CD14-positive monocyte (primary cell): Measurements from ENCODE around the gene PLCB1. TPM values are rescaled to one million over a fixed set of nuclear protein-coding genes. Genes with fewer than 3 reads are reported as not detected.

Source experiments
- DNase-seq, 3 donors: peaks; one replicate each; pipeline ENCODE4 v3.0.0-alpha.2; 2011 to 2022
- H2AFZ ChIP-seq: 2 replicates; pipeline ENCODE4 v1.6.0; 2012; ENCODE audit warnings: mild to moderate bottlenecking, low read depth, low read length, inconsistent platforms; ENCODE audit not compliant: insufficient read depth, poor library complexity, severe bottlenecking
- H3K27ac ChIP-seq, 2 donors: 1 replicate in 1 of 2; 2 replicates in 1 of 2; pipeline ENCODE4 v1.5.1; 2012 to 2013; ENCODE audit warnings: low read length in 2 of 2, control low read depth in 1 of 2, inconsistent platforms in 1 of 2, low read depth in 1 of 2, mild to moderate bottlenecking in 1 of 2
- H3K27me3 ChIP-seq, 2 donors: one replicate each; pipeline versions ENCODE4 v1.6.0 to v1.6.1; 2011 to 2013; ENCODE audit warnings: low read length in 2 of 2; ENCODE audit not compliant: control insufficient read depth in 2 of 2, insufficient read depth in 2 of 2
- H3K36me3 ChIP-seq, 2 donors: replicated peaks in 1 of 2; 1 replicate in 1 of 2; 2 replicates in 1 of 2; pipeline versions ENCODE4 v1.5.1 to v1.6.1; 2012 to 2013; ENCODE audit warnings: low read length in 2 of 2, control low read depth in 1 of 2, inconsistent platforms in 1 of 2, mild to moderate bottlenecking in 1 of 2; ENCODE audit not compliant: insufficient read depth in 2 of 2, control insufficient read depth in 1 of 2
- H3K4me1 ChIP-seq, 2 donors: 1 replicate in 1 of 2; 2 replicates in 1 of 2; pipeline versions ENCODE4 v1.5.1 to v1.6.1; 2012 to 2013; ENCODE audit warnings: low read length in 2 of 2, control low read depth in 1 of 2, inconsistent platforms in 1 of 2, mild to moderate bottlenecking in 1 of 2, moderate library complexity in 1 of 2; ENCODE audit not compliant: insufficient read depth in 2 of 2, control insufficient read depth in 1 of 2
- H3K4me2 ChIP-seq: replicated peaks from 2 replicates; pipeline ENCODE3; 2012; ENCODE audit warnings: low read length, moderate library complexity, mild to moderate bottlenecking; ENCODE audit not compliant: poor library complexity, severe bottlenecking; ENCODE audit errors: extremely low read depth
- H3K4me3 ChIP-seq, 3 experiments: fragments of 200-600 bp in 1 of 3; sonication (generic) in 1 of 3; replicated peaks in 1 of 3; 1 replicate in 2 of 3; 2 replicates in 1 of 3; pipeline ENCODE4 v1.5.1; 2011 to 2013; ENCODE audit warnings: low read length in 3 of 3, mild to moderate bottlenecking in 3 of 3, control low read depth in 2 of 3, low read depth in 2 of 3, inconsistent platforms in 1 of 3, moderate library complexity in 1 of 3
- H3K79me2 ChIP-seq: 2 replicates; pipeline ENCODE4 v1.6.0; 2012; ENCODE audit warnings: mild to moderate bottlenecking, control low read depth, inconsistent platforms, low read length, moderate library complexity; ENCODE audit not compliant: insufficient read depth
- H3K9ac ChIP-seq: 2 replicates; pipeline ENCODE4 v1.6.0; 2017; ENCODE audit warnings: low read length, mild to moderate bottlenecking; ENCODE audit not compliant: insufficient read depth, poor library complexity, severe bottlenecking
- H3K9me3 ChIP-seq, 2 donors: replicated peaks in 1 of 2; 1 replicate in 1 of 2; 2 replicates in 1 of 2; pipeline versions ENCODE4 v1.5.1 to v1.6.1; 2012 to 2013; ENCODE audit warnings: low read length in 2 of 2, control low read depth in 1 of 2; ENCODE audit not compliant: control insufficient read depth in 1 of 2, insufficient read depth in 1 of 2
- H4K20me1 ChIP-seq: 2 replicates; pipeline ENCODE4 v1.6.0; 2012; ENCODE audit warnings: mild to moderate bottlenecking, low read length, control low read depth, moderate library complexity; ENCODE audit not compliant: insufficient read depth
- H3K27ac Mint-ChIP-seq, 7 donors: one replicate each; pipeline ENCODE4 v1.8.0; 2020; ENCODE audit warnings: mild to moderate bottlenecking in 7 of 7, mixed read lengths in 7 of 7, moderate library complexity in 6 of 7, inconsistent platforms in 2 of 7
- H3K27me3 Mint-ChIP-seq, 3 donors: one replicate each; pipeline ENCODE4 v1.8.0; 2021 to 2022; ENCODE audit warnings: low read depth in 3 of 3, mild to moderate bottlenecking in 3 of 3, mixed read lengths in 3 of 3, moderate library complexity in 3 of 3, inconsistent platforms in 1 of 3
- H3K36me3 Mint-ChIP-seq, 2 donors: one replicate each; pipeline ENCODE4 v1.8.0; 2020; ENCODE audit warnings: mixed read lengths in 2 of 2, inconsistent platforms in 1 of 2, mild to moderate bottlenecking in 1 of 2
- H3K4me1 Mint-ChIP-seq: one replicate; pipeline ENCODE4 v1.8.0; 2020; ENCODE audit warnings: mild to moderate bottlenecking, mixed read lengths
- H3K4me3 Mint-ChIP-seq, 2 donors: one replicate each; pipeline ENCODE4 v1.8.0; 2020; ENCODE audit warnings: mild to moderate bottlenecking in 2 of 2, mixed read lengths in 2 of 2, moderate library complexity in 1 of 2
- H3K9me3 Mint-ChIP-seq, 7 donors: one replicate each; pipeline ENCODE4 v1.8.0; 2020 to 2022; ENCODE audit warnings: mixed read lengths in 7 of 7, mild to moderate bottlenecking in 6 of 7, moderate library complexity in 6 of 7, inconsistent platforms in 2 of 7
- CTCF ChIP-seq: fragments of 200-600 bp; IDR thresholded peaks from one replicate; pipeline ENCODE4 v1.8.0; 2022; ENCODE audit warnings: antibody characterized with exemption, mild to moderate bottlenecking
- WGBS: methylation state at CpG from one replicate; pipeline ENCODE4 v1.1.5; 2013; ENCODE audit warnings: missing lambda C conversion rate; ENCODE audit not compliant: insufficient coverage; 5-methylcytosine and 5-hydroxymethylcytosine counted together
- intact Hi-C, 2 donors: fragments of 100-400 bp; cut with micrococcal nuclease; formaldehyde crosslinking; loops; one replicate each; pipeline versions ENCODE4 v1.15.0 to v1.15.1; 2023
- polyA plus RNA-seq, 3 donors: library from polyadenylated mRNA; depleted of rRNA in 1 of 3; unstranded in 2 of 3; stranded (reverse) in 1 of 3; fragments of 300-500 nt in 2 of 3; fragments of >200 nt in 1 of 3; fragmentation: Illumina TruSeq in 2 of 3; gene quantifications; 1 replicate in 2 of 3; 2 replicates in 1 of 3; pipeline ENCODE4 v1.2.3, GENCODE V29; 2012 to 2021

Gene PLCB1
- polyA plus RNA-seq, 3 donors = 8.6 to 16.4 (median 13.2) TPM

GRCh38 chr20:8115436-8115835 lies 16.6 kb upstream of the PLCB1 start:
- no peaks in the 10 kb centered on the region for H3K27me3 ChIP-seq
- Mint-ChIP-seq H3K36me3 (no peaks in the 10 kb centered on the region), H3K9me3 (peaks cover 0 to 7% (median 5%) of the 10 kb centered on the region in 7 donors), H3K27ac (no peak overlapping the region), H3K4me1 (no peaks in the 10 kb centered on the region), H3K4me3 (no peak overlapping the region), H3K27me3 (no peaks in the 10 kb centered on the region)
- no peak overlapping the region for H2AFZ ChIP-seq
- no peaks in the 10 kb centered on the region for H3K36me3 ChIP-seq
- H3K4me2 ChIP-seq = no peak overlapping the region
- H3K9me3 ChIP-seq = no peaks in the 10 kb centered on the region
- no peak overlapping the region for H3K4me3 ChIP-seq
- no peak for DNase-seq
- H3K79me2 ChIP-seq = no peaks in the 10 kb centered on the region
- H3K4me1 ChIP-seq = no peaks in the 10 kb centered on the region
- no peak overlapping the region for H3K9ac ChIP-seq
- H3K27ac ChIP-seq = no peak overlapping the region
- no peak for TF ChIP-seq CTCF
- no peaks in the 10 kb centered on the region for H4K20me1 ChIP-seq
- intact Hi-C loops = no loop called here

- WGBS = 65% methylated on average over 2 of the region's 5 CpGs
- no peak for TF ChIP-seq CTCF
- H3K27me3 Mint-ChIP-seq = no peaks in the 10 kb centered on the region
- Histone ChIP-seq H3K36me3 (no peaks in the 10 kb centered on the region), H3K27ac (no peak overlapping the region), H3K9ac (no peak overlapping the region), H3K4me1 (no peaks in the 10 kb centered on the region), H3K27me3 (no peaks in the 10 kb centered on the region), H3K4me2 (no peak overlapping the region), H4K20me1 (no peaks in the 10 kb centered on the region), H3K9me3 (no peaks in the 10 kb centered on the region), H3K4me3 (no peak overlapping the region), H2AFZ (no peak overlapping the region), H3K79me2 (no peaks in the 10 kb centered on the region)
- H3K4me1 Mint-ChIP-seq = no peaks in the 10 kb centered on the region
- H3K9me3 Mint-ChIP-seq = peaks cover 0 to 7% (median 5%) of the 10 kb centered on the region in 7 donors
- no peak for DNase-seq
- intact Hi-C loops = no loop called here
- no peak overlapping the region for H3K27ac Mint-ChIP-seq
- no peak overlapping the region for H3K4me3 Mint-ChIP-seq
- no peaks in the 10 kb centered on the region for H3K36me3 Mint-ChIP-seq
Measured at GRCh38 chr20:8116067-8116811, 15.8 kb upstream of the PLCB1 start.
